ENCODE measurements around the gene STRN3.

STRN3 gene

GRCh38 chr14:30993071-30993470 is 33.1 kb downstream of the STRN3 start:
- FAIRE-seq: no peak

DNA sequence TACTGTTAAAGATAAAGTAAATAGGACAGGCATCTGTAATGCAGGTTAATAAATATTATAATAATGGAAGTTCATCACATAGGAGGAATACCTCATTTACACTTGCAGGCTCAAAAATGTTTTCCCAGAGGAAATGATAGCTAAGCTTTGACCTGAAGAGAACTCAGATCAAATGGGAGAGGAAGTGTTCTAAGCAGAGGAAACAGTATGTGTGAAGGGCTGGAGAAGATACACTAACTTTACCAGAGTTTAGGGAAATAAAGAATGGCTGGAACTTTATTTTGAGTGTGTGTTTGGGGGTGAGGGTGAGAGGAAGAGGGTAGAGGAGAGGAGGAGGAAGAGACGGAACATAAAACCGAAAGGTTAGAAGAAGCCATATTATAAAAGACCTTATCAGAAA is 34.8 kb downstream of the STRN3 start:
- FAIRE-seq (no peak), DNase-seq (ENCODE audit: insufficient read length, low spot score) (no peak)
- no peak for TF ChIP-seq CTCF (IDR thresholded peaks at IDR 0.05; ENCODE audit: insufficient read depth, missing control alignments)

More at GRCh38 chr14:30993071-30993470, 33.1 kb downstream of the STRN3 start:
- DNase-seq (ENCODE audit: insufficient read length, low spot score): no peak
- no peak for TF ChIP-seq CTCF (IDR thresholded peaks at IDR 0.05; ENCODE audit: insufficient read depth, missing control alignments)

GRCh38 chr14:30990770-30991169 is 35.4 kb downstream of the STRN3 start:
- FAIRE-seq (no peak), DNase-seq (ENCODE audit: insufficient read length, low spot score) (no peak)
- TF ChIP-seq CTCF (IDR thresholded peaks at IDR 0.05; ENCODE audit: insufficient read depth, missing control alignments): no peak

DNA sequence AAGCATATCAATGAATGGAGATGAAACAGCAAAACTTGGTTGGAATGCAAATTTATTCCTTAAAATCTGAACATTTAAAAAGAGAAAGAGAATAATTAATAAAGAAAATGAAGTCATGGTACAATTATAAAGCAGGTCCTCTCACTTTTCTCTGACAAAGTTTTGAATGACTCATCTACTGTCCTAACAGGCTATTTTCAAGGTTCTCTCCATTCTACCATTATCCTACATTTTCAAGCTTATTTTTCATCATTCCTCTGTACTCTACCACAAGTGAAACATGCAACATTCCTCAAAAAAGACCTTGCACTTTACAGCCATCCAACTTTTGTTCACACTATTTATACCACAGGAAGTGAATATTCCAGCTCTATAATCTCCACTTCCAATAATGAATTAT is 37.7 kb downstream of the STRN3 start:
- DNase-seq (ENCODE audit: insufficient read length, low spot score) (no peak), FAIRE-seq (no peak)
- no peak for TF ChIP-seq CTCF (IDR thresholded peaks at IDR 0.05; ENCODE audit: insufficient read depth, missing control alignments)

GRCh38 chr14:30985796-30986195 is 40.4 kb downstream of the STRN3 start:
- FAIRE-seq (no peak), DNase-seq (ENCODE audit: insufficient read length, low spot score) (no peak)
- no peak for TF ChIP-seq CTCF (IDR thresholded peaks at IDR 0.05; ENCODE audit: insufficient read depth, missing control alignments)

DNA sequence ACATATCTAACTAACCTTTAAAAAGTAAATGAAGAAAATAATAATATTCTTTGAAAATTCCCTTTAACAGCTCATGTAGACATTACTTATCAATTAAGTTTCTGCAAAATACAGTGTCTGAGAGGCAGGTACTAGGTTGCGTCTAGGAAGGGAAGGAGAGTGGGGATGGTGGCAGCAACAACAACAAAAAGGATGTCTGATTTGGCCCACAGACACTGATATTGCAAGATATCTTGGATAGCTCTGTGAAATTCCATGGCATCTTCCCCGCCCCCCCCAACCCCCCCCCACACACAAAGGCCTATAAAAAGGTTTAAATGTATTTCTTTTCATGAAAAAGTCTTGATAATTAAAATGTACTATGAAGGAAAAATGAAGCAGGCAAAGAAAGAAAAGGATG is 42.3 kb downstream of the STRN3 start:
- no peak for DNase-seq (ENCODE audit: insufficient read length, low spot score)
- no peak for TF ChIP-seq CTCF (IDR thresholded peaks at IDR 0.05; ENCODE audit: insufficient read depth, missing control alignments)
- FAIRE-seq: no peak

DNA sequence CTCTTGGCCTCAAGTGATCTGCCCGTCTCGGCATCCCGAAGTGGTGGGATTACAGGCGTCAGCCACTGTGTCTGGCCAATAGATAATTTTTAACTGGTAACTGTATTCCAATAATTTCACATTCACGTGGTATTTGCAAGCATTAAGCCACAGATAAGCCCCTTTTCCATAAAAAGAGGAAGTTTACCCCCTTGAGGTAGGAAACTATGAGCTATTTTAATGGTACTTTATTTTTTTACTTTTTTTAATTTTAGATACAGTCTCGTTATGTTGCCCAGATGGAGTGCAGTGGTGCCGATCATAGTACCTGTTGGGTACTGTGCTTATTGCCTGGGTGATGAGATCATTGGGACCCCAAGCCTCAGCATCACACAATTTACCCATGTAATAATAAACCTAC is 43.6 kb downstream of the STRN3 start:
- FAIRE-seq: no peak
- no peak for TF ChIP-seq CTCF (IDR thresholded peaks at IDR 0.05; ENCODE audit: insufficient read depth, missing control alignments)
- no peak for DNase-seq (ENCODE audit: insufficient read length, low spot score)
